Panc1 (cell line): ENCODE measurements around the gene ROBO2. TPM values are rescaled to one million over a fixed set of nuclear protein-coding genes. Genes with fewer than 3 reads are reported as not detected.

Experiments used
- ATAC-seq: fragments of 200-7000 bp; cut with Tn5 transposase; 2 replicates; pipeline ENCODE4 v1.9.1; 2020; ENCODE audit warnings: mild to moderate bottlenecking, moderate library complexity
- BruUV-seq: library from RNA; stranded (reverse); fragments of 400-500 nt; replicated peaks from 2 replicates; lab custom pipeline; 2021; lab: Mats Ljungman, UMichigan
- CTCF ChIA-PET: fragments of 300-600 bp; sonication (Branson Sonifier 250); formaldehyde crosslinking; loops from one replicate; lab custom pipeline; 2022; ENCODE audit warnings: antibody characterized with exemption; lab: Charles Lee
- POLR2A ChIA-PET: fragments of 300-600 bp; sonication (Branson Sonifier 250); formaldehyde crosslinking; loops from one replicate; lab custom pipeline; 2022; ENCODE audit warnings: antibody characterized with exemption; lab: Charles Lee
- DNase-seq: peaks from one replicate; pipeline ENCODE4 v3.0.0-alpha.2; 2010; ENCODE audit warnings: low read depth, low spot score
- H3K27ac ChIP-seq: 2 replicates; pipeline ENCODE4 v1.5.1; 2011; ENCODE audit warnings: mild to moderate bottlenecking, low read length, inconsistent platforms
- H3K27me3 ChIP-seq: fragments of 200-500 bp; sonication (Bioruptor generic); 2 replicates; pipeline ENCODE4 v1.6.0; 2014; ENCODE audit warnings: low read length, inconsistent platforms; ENCODE audit not compliant: control insufficient read depth, insufficient read depth
- H3K36me3 ChIP-seq: fragments of 200-500 bp; sonication (Bioruptor generic); 2 replicates; pipeline ENCODE4 v1.5.1; 2014; ENCODE audit warnings: inconsistent platforms, mild to moderate bottlenecking, low read length, moderate library complexity; ENCODE audit not compliant: control insufficient read depth, insufficient read depth
- H3K4me1 ChIP-seq: 2 replicates; pipeline ENCODE4 v1.5.1; 2011; ENCODE audit warnings: inconsistent platforms, mild to moderate bottlenecking, low read length, moderate library complexity; ENCODE audit not compliant: control insufficient read depth, insufficient read depth
- H3K4me3 ChIP-seq, 2 experiments: 2 replicates each; pipeline ENCODE4 v1.5.1; 2011 to 2012; ENCODE audit warnings: low read depth in 2 of 2, low read length in 2 of 2, mild to moderate bottlenecking in 2 of 2, inconsistent platforms in 1 of 2, moderate library complexity in 1 of 2
- H3K9me3 ChIP-seq: fragments of 200-500 bp; sonication (Bioruptor generic); 2 replicates; pipeline ENCODE4 v1.5.1; 2014; ENCODE audit warnings: low read depth, mild to moderate bottlenecking, inconsistent platforms, low read length, moderate library complexity; ENCODE audit not compliant: control insufficient read depth, insufficient read depth
- POLR2AphosphoS5 ChIP-seq: IDR thresholded peaks from 2 replicates; pipeline ENCODE4 v1.6.1; 2012; ENCODE audit warnings: mild to moderate bottlenecking, low read depth, low read length, moderate library complexity
- SIN3A ChIP-seq: IDR thresholded peaks from 2 replicates; pipeline ENCODE4 v1.6.1; 2012; ENCODE audit warnings: low read depth, mild to moderate bottlenecking, low read length, moderate library complexity, borderline replicate concordance; ENCODE audit not compliant: insufficient read depth
- TCF7L2 ChIP-seq: IDR thresholded peaks from 2 replicates; pipeline ENCODE4 v1.6.1; 2011; ENCODE audit warnings: mild to moderate bottlenecking, low read depth, low read length, inconsistent platforms
- in situ Hi-C: cut with HindIII; loops from 2 replicates; pipeline ENCODE4 v1.10.0; 2016; ENCODE audit warnings: low sequenced_read_pairs, low pct_unique_long_range_greater_than_20kb
- intact Hi-C: fragments of 100-400 bp; cut with micrococcal nuclease; formaldehyde crosslinking; loops from one replicate; pipeline ENCODE4 v1.10.0; 2022; ENCODE audit not compliant: unreplicated experiment
- total RNA-seq: library from RNA; stranded (reverse); gene quantifications from one replicate; pipeline ENCODE4 v1.2.1, GENCODE V29; 2021; ENCODE audit not compliant: unreplicated experiment
- TF ChIP-seq, protein P1 (sequence below): fragments of 450-650 bp; IDR thresholded peaks from 2 replicates; pipeline ENCODE4 v1.5.1; 2017; ENCODE audit warnings: mild to moderate bottlenecking
- TF ChIP-seq, protein P2 (sequence below), 2 experiments: IDR thresholded peaks; 2 replicates each; pipeline ENCODE4 v1.6.1; 2011 to 2012; ENCODE audit warnings: low read depth in 2 of 2, control low read depth in 1 of 2, low read length in 1 of 2, mild to moderate bottlenecking in 1 of 2, moderate library complexity in 1 of 2; ENCODE audit not compliant: insufficient read depth in 1 of 2

Gene ROBO2
- total RNA-seq, 1 experiment from 2014 or later = 1.3 TPM

DNA sequence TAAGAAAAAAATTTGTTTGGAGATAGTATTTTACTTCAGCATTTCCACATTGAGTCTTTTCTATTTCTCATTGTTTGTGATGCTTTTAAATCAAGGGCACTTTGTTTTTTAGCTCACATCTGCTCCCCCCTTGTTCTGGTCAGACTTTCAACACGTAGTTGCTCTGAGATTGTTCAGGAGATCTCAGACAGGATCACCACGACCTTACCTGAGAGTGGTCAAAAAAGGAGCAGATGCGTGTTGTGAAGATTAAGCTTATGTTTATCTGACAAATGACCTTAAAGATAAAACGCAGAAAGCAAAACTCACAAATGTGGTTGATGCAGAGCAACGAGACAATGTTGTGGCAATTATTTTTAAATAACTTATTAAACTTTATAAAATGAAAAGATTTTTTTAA lies 298.3 kb downstream of the ROBO2 start:
- Histone ChIP-seq H3K9me3 (no peaks in the 10 kb centered on the region), H3K4me3 (no peak overlapping the region), H3K27ac (no peak overlapping the region), H3K27me3 (no peaks in the 10 kb centered on the region), H3K36me3 (no peaks in the 10 kb centered on the region), H3K4me1 (no peaks in the 10 kb centered on the region)
- DNase-seq = no peak
- intact Hi-C loops (no loop called here), in situ Hi-C loops (no loop called here)
- no peak for ATAC-seq
- ChIA-PET POLR2A (no interaction called here), CTCF (no interaction called here)
- no TSS peak for BruUV-seq
- TF ChIP-seq, protein P1, sequence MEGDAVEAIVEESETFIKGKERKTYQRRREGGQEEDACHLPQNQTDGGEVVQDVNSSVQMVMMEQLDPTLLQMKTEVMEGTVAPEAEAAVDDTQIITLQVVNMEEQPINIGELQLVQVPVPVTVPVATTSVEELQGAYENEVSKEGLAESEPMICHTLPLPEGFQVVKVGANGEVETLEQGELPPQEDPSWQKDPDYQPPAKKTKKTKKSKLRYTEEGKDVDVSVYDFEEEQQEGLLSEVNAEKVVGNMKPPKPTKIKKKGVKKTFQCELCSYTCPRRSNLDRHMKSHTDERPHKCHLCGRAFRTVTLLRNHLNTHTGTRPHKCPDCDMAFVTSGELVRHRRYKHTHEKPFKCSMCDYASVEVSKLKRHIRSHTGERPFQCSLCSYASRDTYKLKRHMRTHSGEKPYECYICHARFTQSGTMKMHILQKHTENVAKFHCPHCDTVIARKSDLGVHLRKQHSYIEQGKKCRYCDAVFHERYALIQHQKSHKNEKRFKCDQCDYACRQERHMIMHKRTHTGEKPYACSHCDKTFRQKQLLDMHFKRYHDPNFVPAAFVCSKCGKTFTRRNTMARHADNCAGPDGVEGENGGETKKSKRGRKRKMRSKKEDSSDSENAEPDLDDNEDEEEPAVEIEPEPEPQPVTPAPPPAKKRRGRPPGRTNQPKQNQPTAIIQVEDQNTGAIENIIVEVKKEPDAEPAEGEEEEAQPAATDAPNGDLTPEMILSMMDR = no peak
- no peak for TF ChIP-seq TCF7L2
- TF ChIP-seq, protein P2, sequence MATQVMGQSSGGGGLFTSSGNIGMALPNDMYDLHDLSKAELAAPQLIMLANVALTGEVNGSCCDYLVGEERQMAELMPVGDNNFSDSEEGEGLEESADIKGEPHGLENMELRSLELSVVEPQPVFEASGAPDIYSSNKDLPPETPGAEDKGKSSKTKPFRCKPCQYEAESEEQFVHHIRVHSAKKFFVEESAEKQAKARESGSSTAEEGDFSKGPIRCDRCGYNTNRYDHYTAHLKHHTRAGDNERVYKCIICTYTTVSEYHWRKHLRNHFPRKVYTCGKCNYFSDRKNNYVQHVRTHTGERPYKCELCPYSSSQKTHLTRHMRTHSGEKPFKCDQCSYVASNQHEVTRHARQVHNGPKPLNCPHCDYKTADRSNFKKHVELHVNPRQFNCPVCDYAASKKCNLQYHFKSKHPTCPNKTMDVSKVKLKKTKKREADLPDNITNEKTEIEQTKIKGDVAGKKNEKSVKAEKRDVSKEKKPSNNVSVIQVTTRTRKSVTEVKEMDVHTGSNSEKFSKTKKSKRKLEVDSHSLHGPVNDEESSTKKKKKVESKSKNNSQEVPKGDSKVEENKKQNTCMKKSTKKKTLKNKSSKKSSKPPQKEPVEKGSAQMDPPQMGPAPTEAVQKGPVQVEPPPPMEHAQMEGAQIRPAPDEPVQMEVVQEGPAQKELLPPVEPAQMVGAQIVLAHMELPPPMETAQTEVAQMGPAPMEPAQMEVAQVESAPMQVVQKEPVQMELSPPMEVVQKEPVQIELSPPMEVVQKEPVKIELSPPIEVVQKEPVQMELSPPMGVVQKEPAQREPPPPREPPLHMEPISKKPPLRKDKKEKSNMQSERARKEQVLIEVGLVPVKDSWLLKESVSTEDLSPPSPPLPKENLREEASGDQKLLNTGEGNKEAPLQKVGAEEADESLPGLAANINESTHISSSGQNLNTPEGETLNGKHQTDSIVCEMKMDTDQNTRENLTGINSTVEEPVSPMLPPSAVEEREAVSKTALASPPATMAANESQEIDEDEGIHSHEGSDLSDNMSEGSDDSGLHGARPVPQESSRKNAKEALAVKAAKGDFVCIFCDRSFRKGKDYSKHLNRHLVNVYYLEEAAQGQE (IDR thresholded peaks at IDR 0.05; ENCODE audit: insufficient read depth in 1 of 2, low read depth in 2 of 2, low read length in 1 of 2) = no peak

DNA sequence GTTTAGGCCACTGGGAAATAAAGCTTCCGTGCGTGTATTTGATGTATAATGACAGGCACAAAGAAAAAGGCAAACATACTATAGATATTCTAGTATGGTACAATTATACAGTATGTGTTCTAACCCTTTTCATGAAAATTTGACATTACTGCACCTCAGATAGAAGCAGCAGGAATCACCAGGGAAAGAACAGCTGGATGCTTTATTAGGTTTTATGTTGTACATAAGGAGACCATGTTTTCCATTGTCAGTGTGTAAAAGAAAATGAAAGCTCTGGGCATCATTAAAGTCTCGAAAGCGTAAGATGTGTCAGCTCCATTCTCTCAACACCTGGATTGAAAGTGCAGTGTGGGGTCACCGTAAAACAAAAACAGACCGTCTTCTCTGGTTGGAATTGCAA lies 302.1 kb downstream of the ROBO2 start:
- H3K9me3 ChIP-seq = no peaks in the 10 kb centered on the region
- H3K36me3 ChIP-seq = no peaks in the 10 kb centered on the region
- no peaks in the 10 kb centered on the region for H3K4me1 ChIP-seq
- no peak for TF ChIP-seq TCF7L2
- no peak for TF ChIP-seq POLR2AphosphoS5
- TF ChIP-seq, protein P2 (IDR thresholded peaks at IDR 0.05; ENCODE audit: insufficient read depth in 1 of 2, low read depth in 2 of 2, low read length in 1 of 2) = no peak
- TF ChIP-seq, protein P1 = no peak
- no peak for TF ChIP-seq SIN3A
- no peak overlapping the region for H3K27ac ChIP-seq
- DNase-seq (no peak), ATAC-seq (no peak)
- H3K27me3 ChIP-seq = no peaks in the 10 kb centered on the region
- no peak overlapping the region for H3K4me3 ChIP-seq
- intact Hi-C loops = no loop called here
- ChIA-PET CTCF (no interaction called here), POLR2A (no interaction called here)
- no TSS peak for BruUV-seq
- in situ Hi-C loops = no loop called here
